Natural killer cell (primary cell): ENCODE measurements around the gene RPL29. TPM values are rescaled to one million over a fixed set of nuclear protein-coding genes. Genes with fewer than 3 reads are reported as not detected.
A peak's percentile ranks its signal among the peaks of the same experiment; 100 is the strongest.

Experiments
- ATAC-seq, 3 donors: fragments of 150-1000 bp in 2 of 3; fragments of 200-7000 bp in 1 of 3; cut with Tn5 transposase; 1 replicate in 1 of 3; 2 replicates in 2 of 3; pipeline ENCODE4 v1.10.0; 2021; ENCODE audit warnings: mild to moderate bottlenecking in 2 of 3, moderate library complexity in 2 of 3
- DNase-seq, 2 donors: peaks; one replicate each; pipeline versions ENCODE4 v3.0.0 to v3.0.0-alpha.2; 2013 to 2021; ENCODE audit warnings: mixed read lengths in 1 of 2
- H3K27ac ChIP-seq: one replicate; pipeline ENCODE4 v1.5.1; 2013; ENCODE audit warnings: mild to moderate bottlenecking, low read length
- H3K27me3 ChIP-seq: one replicate; pipeline ENCODE4 v1.6.1; 2013; ENCODE audit warnings: low read length; ENCODE audit not compliant: control insufficient read depth, insufficient read depth
- H3K36me3 ChIP-seq: one replicate; pipeline ENCODE4 v1.6.1; 2013; ENCODE audit warnings: low read length; ENCODE audit not compliant: control insufficient read depth, insufficient read depth
- H3K4me1 ChIP-seq: one replicate; pipeline ENCODE4 v1.6.1; 2013; ENCODE audit warnings: low read length; ENCODE audit not compliant: control insufficient read depth, insufficient read depth
- H3K4me3 ChIP-seq: one replicate; pipeline ENCODE4 v1.5.1; 2013; ENCODE audit warnings: low read length
- H3K9me3 ChIP-seq: one replicate; pipeline ENCODE4 v1.6.1; 2013; ENCODE audit warnings: low read length; ENCODE audit not compliant: control insufficient read depth, insufficient read depth
- H3K27ac Mint-ChIP-seq, 2 donors: one replicate each; pipeline ENCODE4 v1.8.0; 2022; ENCODE audit warnings: mild to moderate bottlenecking in 2 of 2, mixed read lengths in 2 of 2, moderate library complexity in 1 of 2
- H3K27me3 Mint-ChIP-seq, 2 donors: one replicate each; pipeline ENCODE4 v1.8.0; 2022; ENCODE audit warnings: low read depth in 2 of 2, mixed read lengths in 2 of 2
- H3K36me3 Mint-ChIP-seq: one replicate; pipeline ENCODE4 v1.8.0; 2022; ENCODE audit warnings: mixed read lengths
- H3K4me1 Mint-ChIP-seq, 2 donors: one replicate each; pipeline ENCODE4 v1.8.0; 2022; ENCODE audit warnings: mixed read lengths in 2 of 2
- H3K4me3 Mint-ChIP-seq: one replicate; pipeline ENCODE4 v1.8.0; 2022; ENCODE audit warnings: mild to moderate bottlenecking, moderate library complexity, mixed read lengths
- H3K9me3 Mint-ChIP-seq, 2 donors: one replicate each; pipeline ENCODE4 v1.8.0; 2022; ENCODE audit warnings: mixed read lengths in 2 of 2
- WGBS: methylation state at CpG from one replicate; pipeline ENCODE4 v1.1.7; 2013; ENCODE audit warnings: missing lambda C conversion rate; ENCODE audit not compliant: insufficient coverage; 5-methylcytosine and 5-hydroxymethylcytosine counted together
- intact Hi-C: fragments of 100-400 bp; cut with micrococcal nuclease; formaldehyde crosslinking; loops from one replicate; pipeline ENCODE4 v1.14.2; 2022
- total RNA-seq, 4 donors: library from RNA; stranded (reverse); fragments of 120-200 nt in 1 of 4; gene quantifications; one replicate each; pipeline versions ENCODE4 v1.2.3 to v1.2.4, GENCODE V29; 2013 to 2022
- TF ChIP-seq, protein P1 (sequence below): fragments of 200-600 bp; IDR thresholded peaks from one replicate; pipeline ENCODE4 v1.8.0; 2022; ENCODE audit warnings: antibody characterized with exemption

Gene RPL29
- total RNA-seq, 3 donors from 2014 or later (not counting 1 experiment from before 2014, with no cell fraction given) = 486 to 819 (median 797) TPM

DNA sequence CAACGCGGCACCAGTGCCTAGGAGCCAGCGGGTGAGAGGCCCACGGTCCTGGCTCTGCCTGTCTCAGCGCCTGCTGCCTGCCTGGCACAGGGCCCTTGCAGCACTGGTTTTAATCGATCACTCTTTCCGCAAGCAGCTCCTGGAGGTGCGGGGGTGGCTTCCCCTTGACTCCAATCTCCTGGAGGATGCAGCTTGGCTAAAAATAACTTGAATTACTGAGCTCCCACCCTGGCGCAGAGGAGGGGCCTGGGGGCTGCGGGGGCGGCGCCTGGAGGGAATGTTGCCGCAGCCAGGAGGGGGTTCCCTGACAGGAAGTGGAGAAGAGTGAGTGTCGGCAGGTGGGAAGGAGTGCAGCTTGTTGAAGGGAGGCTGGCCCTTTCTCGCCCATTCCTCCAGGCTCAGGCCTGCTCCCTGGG is 9.9 kb upstream of the RPL29 start:
- Histone ChIP-seq H3K27ac (no peak overlapping the region), H3K9me3 (no peaks in the 10 kb centered on the region), H3K27me3 (no peaks in the 10 kb centered on the region), H3K4me1 (peaks cover 17% of the 10 kb centered on the region), H3K36me3 (no peaks in the 10 kb centered on the region), H3K4me3 (no peak overlapping the region)
- TF ChIP-seq, protein P1, sequence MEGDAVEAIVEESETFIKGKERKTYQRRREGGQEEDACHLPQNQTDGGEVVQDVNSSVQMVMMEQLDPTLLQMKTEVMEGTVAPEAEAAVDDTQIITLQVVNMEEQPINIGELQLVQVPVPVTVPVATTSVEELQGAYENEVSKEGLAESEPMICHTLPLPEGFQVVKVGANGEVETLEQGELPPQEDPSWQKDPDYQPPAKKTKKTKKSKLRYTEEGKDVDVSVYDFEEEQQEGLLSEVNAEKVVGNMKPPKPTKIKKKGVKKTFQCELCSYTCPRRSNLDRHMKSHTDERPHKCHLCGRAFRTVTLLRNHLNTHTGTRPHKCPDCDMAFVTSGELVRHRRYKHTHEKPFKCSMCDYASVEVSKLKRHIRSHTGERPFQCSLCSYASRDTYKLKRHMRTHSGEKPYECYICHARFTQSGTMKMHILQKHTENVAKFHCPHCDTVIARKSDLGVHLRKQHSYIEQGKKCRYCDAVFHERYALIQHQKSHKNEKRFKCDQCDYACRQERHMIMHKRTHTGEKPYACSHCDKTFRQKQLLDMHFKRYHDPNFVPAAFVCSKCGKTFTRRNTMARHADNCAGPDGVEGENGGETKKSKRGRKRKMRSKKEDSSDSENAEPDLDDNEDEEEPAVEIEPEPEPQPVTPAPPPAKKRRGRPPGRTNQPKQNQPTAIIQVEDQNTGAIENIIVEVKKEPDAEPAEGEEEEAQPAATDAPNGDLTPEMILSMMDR = no peak
- intact Hi-C loops = no loop called here
- Mint-ChIP-seq H3K4me1 (peaks cover 0 to 8% of the 10 kb centered on the region in 2 donors), H3K27ac (no peak overlapping the region), H3K36me3 (no peaks in the 10 kb centered on the region), H3K9me3 (no peaks in the 10 kb centered on the region), H3K4me3 (no peak overlapping the region), H3K27me3 (no peaks in the 10 kb centered on the region)
- DNase-seq (peak in 1 of 2 donors; percentile 29), ATAC-seq (no peak)
- WGBS = 47% methylated on average over 15 of the region's 15 CpGs

DNA sequence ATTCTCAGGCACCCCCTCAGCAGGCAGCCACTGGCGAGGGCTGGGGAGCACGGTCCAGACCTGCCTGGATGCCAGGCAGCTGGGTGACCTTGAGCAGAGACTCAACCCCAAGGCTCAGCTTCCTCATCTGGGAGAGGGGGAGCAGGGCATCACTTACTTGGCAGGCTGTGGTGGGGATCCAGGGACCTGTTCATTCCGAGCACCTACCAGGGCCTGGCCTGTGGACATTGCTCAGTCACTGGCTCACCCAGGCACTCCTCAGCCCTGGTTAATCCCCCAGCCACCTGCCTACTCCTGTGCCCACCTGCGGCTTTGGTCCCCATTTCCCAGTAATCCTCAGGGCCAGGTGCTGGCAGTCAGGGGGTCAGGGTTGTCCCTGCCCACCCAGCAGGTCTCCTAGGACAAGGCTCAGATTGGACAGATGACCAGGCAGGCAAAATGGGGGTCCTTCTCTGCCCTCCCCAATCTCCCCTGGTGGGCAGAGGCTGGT is 9.3 kb upstream of the RPL29 start:
- no peaks in the 10 kb centered on the region for H3K27me3 ChIP-seq
- H3K9me3 ChIP-seq = no peaks in the 10 kb centered on the region
- TF ChIP-seq, protein P1 = no peak
- Mint-ChIP-seq H3K27ac (no peak overlapping the region), H3K4me3 (no peak overlapping the region), H3K4me1 (peaks cover 0 to 8% of the 10 kb centered on the region in 2 donors), H3K36me3 (no peaks in the 10 kb centered on the region), H3K9me3 (no peaks in the 10 kb centered on the region), H3K27me3 (no peaks in the 10 kb centered on the region)
- H3K4me1 ChIP-seq = peaks cover 17% of the 10 kb centered on the region
- intact Hi-C loops = loop anchor here (5.0 kb wide), 2 partner anchors 47 to 332 kb away; no protein-coding TSS in a partner anchor
- H3K4me3 ChIP-seq = no peak overlapping the region
- no peaks in the 10 kb centered on the region for H3K36me3 ChIP-seq
- ATAC-seq (no peak), DNase-seq (no peak)
- 93% methylated on average over 4 of the region's 4 CpGs for WGBS
- no peak overlapping the region for H3K27ac ChIP-seq

DNA sequence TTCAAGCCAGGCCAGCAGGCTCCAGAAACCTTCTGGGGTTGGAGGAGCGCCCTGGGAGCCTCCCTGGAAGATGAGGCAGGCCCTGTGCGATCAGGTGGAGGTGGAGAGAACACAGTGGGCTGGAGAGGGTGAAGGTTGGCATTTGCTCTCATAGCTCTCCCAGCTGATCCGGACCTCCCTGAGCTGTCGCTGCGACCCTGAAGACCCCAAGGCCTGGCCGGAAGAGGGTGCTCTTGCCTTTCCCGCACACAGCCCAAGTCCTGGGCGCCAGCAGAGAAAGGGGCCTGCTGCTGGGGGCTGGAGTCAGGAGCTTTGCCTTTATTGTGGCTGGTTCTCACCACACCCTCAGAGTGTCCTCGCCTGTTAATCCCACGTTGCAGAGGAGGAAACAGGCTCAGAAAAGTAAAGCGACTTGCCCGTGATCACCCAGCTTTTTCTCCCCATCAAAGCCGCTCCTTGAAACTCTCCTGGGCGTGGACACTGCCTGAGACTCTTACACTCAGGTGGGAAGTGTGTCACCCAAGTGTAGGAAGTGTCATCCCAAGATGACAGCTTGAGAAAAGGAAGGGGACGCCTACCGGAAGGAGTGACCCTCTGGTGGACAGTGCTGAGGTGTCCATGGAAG is 8.6 kb upstream of the RPL29 start:
- peaks cover 0 to 8% of the 10 kb centered on the region in 2 donors for H3K4me1 Mint-ChIP-seq
- Histone ChIP-seq H3K9me3 (no peaks in the 10 kb centered on the region), H3K4me1 (peaks cover 17% of the 10 kb centered on the region), H3K27ac (no peak overlapping the region), H3K36me3 (no peaks in the 10 kb centered on the region), H3K4me3 (no peak overlapping the region), H3K27me3 (no peaks in the 10 kb centered on the region)
- TF ChIP-seq, protein P1 = no peak
- H3K4me3 Mint-ChIP-seq = no peak overlapping the region
- intact Hi-C loops = loop anchor here (5.0 kb wide), 2 partner anchors 48 to 333 kb away; no protein-coding TSS in a partner anchor
- WGBS = 79% methylated on average over 16 of the region's 16 CpGs
- ATAC-seq (no peak), DNase-seq (peak in 1 of 2 donors; percentile 29)
- H3K27ac Mint-ChIP-seq = no peak overlapping the region
- H3K27me3 Mint-ChIP-seq = no peaks in the 10 kb centered on the region
- H3K9me3 Mint-ChIP-seq = no peaks in the 10 kb centered on the region
- H3K36me3 Mint-ChIP-seq = no peaks in the 10 kb centered on the region
